SK-N-SH (cell line): ENCODE measurements around the gene BUD31. TPM values are rescaled to one million over a fixed set of nuclear protein-coding genes. Genes with fewer than 3 reads are reported as not detected.
A peak's percentile ranks its signal among the peaks of the same experiment; 100 is the strongest.

Experiments
- CTCF ChIA-PET: fragments of 300-600, 350-600 bp; formaldehyde crosslinking; extraction: SDS; loops from one replicate; lab custom pipeline; 2021; lab: Yijun Ruan, JAX
- POLR2A ChIA-PET: fragments of 350-600 bp; sonication (Branson Sonifier 250); formaldehyde crosslinking; extraction: SDS; loops from one replicate; lab custom pipeline; 2020; ENCODE audit warnings: antibody characterized with exemption, inconsistent platforms; lab: Yijun Ruan, JAX
- DNase-seq: peaks from one replicate; pipeline ENCODE4 v3.0.0; 2012
- H2AFZ ChIP-seq: fragments of 200-600 bp; sonication (generic); 2 replicates; pipeline ENCODE4 v1.8.1; 2016; ENCODE audit warnings: antibody characterized with exemption, mild to moderate bottlenecking, low read depth
- H3F3A ChIP-seq: fragments of 200-600 bp; sonication (generic); replicated peaks from 2 replicates; pipeline ENCODE3; 2016; ENCODE audit warnings: antibody characterized with exemption, mild to moderate bottlenecking; ENCODE audit not compliant: insufficient read depth
- H3K27ac ChIP-seq, 2 experiments: fragments of 200-500 bp in 1 of 2; fragments of 200-600 bp in 1 of 2; sonication (Bioruptor generic) in 1 of 2; sonication (generic), shearing (Covaris generic) in 1 of 2; 2 replicates each; pipeline versions ENCODE4 v1.5.1 to v1.6.1; 2014 to 2016; ENCODE audit warnings: low read depth in 2 of 2, inconsistent platforms in 1 of 2, low read length in 1 of 2, mild to moderate bottlenecking in 1 of 2, mixed read lengths in 1 of 2
- H3K27me3 ChIP-seq: fragments of 200-600 bp; sonication (generic), shearing (Covaris generic); 2 replicates; pipeline ENCODE4 v1.6.1; 2016; ENCODE audit warnings: mixed run types; ENCODE audit not compliant: insufficient read depth
- H3K36me3 ChIP-seq, 2 experiments: fragments of 200-500 bp in 1 of 2; fragments of 200-600 bp in 1 of 2; sonication (Bioruptor generic) in 1 of 2; sonication (generic) in 1 of 2; replicated peaks in 1 of 2; 2 replicates each; pipeline versions ENCODE3 to v1.5.1; 2014 to 2016; ENCODE audit warnings: low read length in 1 of 2, mild to moderate bottlenecking in 1 of 2; ENCODE audit not compliant: insufficient read depth in 2 of 2, control insufficient read depth in 1 of 2
- H3K4me1 ChIP-seq, 2 experiments: fragments of 200-500 bp in 1 of 2; fragments of 200-600 bp in 1 of 2; sonication (Bioruptor generic) in 1 of 2; sonication (generic), shearing (Covaris generic) in 1 of 2; 2 replicates each; pipeline versions ENCODE4 v1.5.1 to v1.6.1; 2014 to 2016; ENCODE audit warnings: low read depth in 1 of 2, low read length in 1 of 2, mixed run types in 1 of 2; ENCODE audit not compliant: insufficient read depth in 2 of 2, control insufficient read depth in 1 of 2
- H3K4me2 ChIP-seq: fragments of 200-600 bp; sonication (generic), shearing (Covaris generic); 2 replicates; pipeline ENCODE4 v1.6.1; 2017; ENCODE audit warnings: mixed run types
- H3K4me3 ChIP-seq, 2 experiments: fragments of 200-500 bp in 1 of 2; fragments of 200-600 bp in 1 of 2; sonication (Bioruptor generic) in 1 of 2; sonication (generic), shearing (Covaris generic) in 1 of 2; 2 replicates each; pipeline versions ENCODE4 v1.5.1 to v1.8.1; 2014 to 2016; ENCODE audit warnings: low read depth in 2 of 2, inconsistent platforms in 1 of 2, low read length in 1 of 2, mild to moderate bottlenecking in 1 of 2, mixed read lengths in 1 of 2, moderate library complexity in 1 of 2
- H3K79me2 ChIP-seq: fragments of 200-600 bp; sonication (generic); 2 replicates; pipeline ENCODE4 v1.8.1; 2017; ENCODE audit warnings: mild to moderate bottlenecking; ENCODE audit not compliant: insufficient read depth
- H3K9ac ChIP-seq: fragments of 200-600 bp; sonication (generic); 2 replicates; pipeline ENCODE4 v1.6.1; 2017; ENCODE audit warnings: mixed run types
- H3K9me2 ChIP-seq: fragments of 200-600 bp; sonication (generic); 2 replicates; pipeline ENCODE4 v1.6.1; 2017; ENCODE audit warnings: mixed run types
- H3K9me3 ChIP-seq: fragments of 200-600 bp; sonication (generic); 2 replicates; pipeline ENCODE4 v1.6.1; 2017; ENCODE audit warnings: mixed run types, mild to moderate bottlenecking, moderate library complexity
- H4K20me1 ChIP-seq: fragments of 200-600 bp; sonication (generic); 2 replicates; pipeline ENCODE4 v1.6.1; 2017; ENCODE audit warnings: mild to moderate bottlenecking, mixed run types; ENCODE audit not compliant: insufficient read depth
- ELF1 ChIP-seq: IDR thresholded peaks from 2 replicates; pipeline ENCODE4 v1.4.0; 2012
- FOSL2 ChIP-seq: IDR thresholded peaks from 2 replicates; pipeline ENCODE4 v1.4.0; 2012; ENCODE audit warnings: low read depth, mild to moderate bottlenecking, moderate library complexity, borderline replicate concordance
- FOXJ3 ChIP-seq: sonication (generic); formaldehyde crosslinking; IDR thresholded peaks from 2 replicates; pipeline ENCODE4 v1.5.1; 2020; ENCODE audit warnings: mild to moderate bottlenecking, missing genetic modification reagents
- FOXM1 ChIP-seq: IDR thresholded peaks from 2 replicates; pipeline ENCODE4 v1.4.0; 2012; ENCODE audit warnings: low read depth, mild to moderate bottlenecking
- GATA2 ChIP-seq: sonication (generic); formaldehyde crosslinking; IDR thresholded peaks from 2 replicates; pipeline ENCODE4 v1.5.0; 2020; ENCODE audit warnings: mild to moderate bottlenecking, missing genetic modification reagents
- IRF3 ChIP-seq: fragments of 150-350 bp; IDR thresholded peaks from 2 replicates; pipeline ENCODE4 v1.6.1; 2016; ENCODE audit warnings: mild to moderate bottlenecking, low read depth, low read length
- MEF2A ChIP-seq: IDR thresholded peaks from 2 replicates; pipeline ENCODE4 v1.4.0; 2012; ENCODE audit warnings: low read depth, borderline replicate concordance
- NRF1 ChIP-seq: IDR thresholded peaks from 2 replicates; pipeline ENCODE4 v1.6.1; 2012; ENCODE audit warnings: low read depth, mild to moderate bottlenecking, low read length
- PBX3 ChIP-seq: IDR thresholded peaks from 2 replicates; pipeline ENCODE4; 2012
- POLR2AphosphoS5 ChIP-seq: IDR thresholded peaks from 2 replicates; pipeline ENCODE4 v1.6.1; 2012; ENCODE audit warnings: low read depth, low read length
- RAD21 ChIP-seq: IDR thresholded peaks from 2 replicates; pipeline ENCODE4 v1.6.1; 2012; ENCODE audit warnings: mild to moderate bottlenecking, low read length
- RCOR1 ChIP-seq: fragments of 150-350 bp; IDR thresholded peaks from 2 replicates; pipeline ENCODE4 v1.6.1; 2017; ENCODE audit warnings: antibody characterized with exemption, low read length
- REST ChIP-seq: IDR thresholded peaks from 2 replicates; pipeline ENCODE4 v1.6.1; 2012; ENCODE audit warnings: mild to moderate bottlenecking, low read depth, low read length, moderate library complexity
- SIN3A ChIP-seq: IDR thresholded peaks from 2 replicates; pipeline ENCODE4 v1.6.1; 2012; ENCODE audit warnings: low read depth, mild to moderate bottlenecking, low read length, moderate library complexity, borderline replicate concordance
- SMC3 ChIP-seq: IDR thresholded peaks from 2 replicates; pipeline ENCODE4 v1.6.1; 2012; ENCODE audit warnings: low read depth, low read length, improper control_type of control experiment
- TAF1 ChIP-seq: IDR thresholded peaks from 2 replicates; pipeline ENCODE4 v1.6.1; 2012; ENCODE audit warnings: low read depth, mild to moderate bottlenecking, low read length, moderate library complexity, borderline replicate concordance
- ZBTB33 ChIP-seq: IDR thresholded peaks from 2 replicates; pipeline ENCODE4 v1.4.0; 2012; ENCODE audit warnings: low read depth, borderline replicate concordance
- WGBS: methylation state at CpG from one replicate; pipeline ENCODE4 v1.1.6; 2017; ENCODE audit warnings: low lambda C conversion rate; 5-methylcytosine and 5-hydroxymethylcytosine counted together
- polyA plus RNA-seq, 3 experiments: library from polyadenylated mRNA; depleted of rRNA; stranded (reverse); fragments of >200 nt; gene quantifications; 2 replicates each; pipeline ENCODE4 v1.2.3, GENCODE V29; 2012

BUD31 gene
- polyA plus RNA-seq, 1 of the 3 experiments (the other 2 are of a cell fraction), result 162 TPM

- DNase-seq, result no peak
- peaks cover 97% of the 10 kb centered on the region for H3K79me2 ChIP-seq
- peaks cover 12% of the 10 kb centered on the region for H3F3A ChIP-seq
- H3K27me3 ChIP-seq, result no peaks in the 10 kb centered on the region
- H3K9me3 ChIP-seq, result no peaks in the 10 kb centered on the region
- H3K9me2 ChIP-seq, result no peaks in the 10 kb centered on the region
- TF ChIP-seq RAD21 (peak; percentile 4; the same call in 1 of the 2 replicates), PBX3 (no peak), REST (no peak)
- peak overlapping the region; percentile 91 for H3K4me2 ChIP-seq
- CTCF ChIA-PET, result interaction anchor here (0.6 to 3.5 kb wide), 10 partner anchors 7 to 573 kb away, joined by 3 to 16 read pairs (median 4); no protein-coding TSS in a partner anchor
- peak overlapping the region; percentile 85 to 97 for H3K4me3 ChIP-seq
- no peak overlapping the region for H2AFZ ChIP-seq
- POLR2A ChIA-PET, result interaction anchor here (0.9 to 5.2 kb wide), 2 partner anchors 10 to 31 kb away, joined by 3 to 102 read pairs; no protein-coding TSS in a partner anchor
- 83% methylated on average over 1 of the region's 1 CpG for WGBS
- peaks cover 60% of the 10 kb centered on the region for H4K20me1 ChIP-seq
- peak overlapping the region in 1 of 2 experiments; percentile 98; a peak in 2 of 4 replicates for H3K27ac ChIP-seq
- peak overlapping the region; percentile 96 for H3K9ac ChIP-seq
- peaks cover 15 to 28% of the 10 kb centered on the region in 2 experiments for H3K4me1 ChIP-seq
- H3K36me3 ChIP-seq, result peaks cover 38 to 49% of the 10 kb centered on the region in 2 experiments
Observed at GRCh38 chr7:99406557-99406956, 2.2 kb upstream of the BUD31 start.

GRCh38 chr7:99407872-99408378 is 844 bp upstream of the BUD31 start:
- H3K4me3 ChIP-seq, result peak overlapping the region; percentile 85 to 97
- peaks cover 58% of the 10 kb centered on the region for H4K20me1 ChIP-seq
- peaks cover 100% of the 10 kb centered on the region for H3K79me2 ChIP-seq
- ChIA-PET POLR2A (interaction anchor here (0.6 to 5.2 kb wide), 15 partner anchors 11 to 1020 kb away, joined by 3 to 102 read pairs (median 4); partner anchors contain the start of genes AP4M1, CPSF4, FAM200A and PTCD1), CTCF (interaction anchor here (0.7 to 3.5 kb wide), 8 partner anchors 8 to 66 kb away, joined by 3 to 16 read pairs (median 4); no protein-coding TSS in a partner anchor)
- H3K27ac ChIP-seq, result peak overlapping the region; percentile 98 to 99
- no peaks in the 10 kb centered on the region for H3K9me3 ChIP-seq
- peaks cover 43 to 49% of the 10 kb centered on the region in 2 experiments for H3K36me3 ChIP-seq
- no peaks in the 10 kb centered on the region for H3K9me2 ChIP-seq
- H3K9ac ChIP-seq, result peak overlapping the region; percentile 96
- H3K4me2 ChIP-seq, result peak overlapping the region; percentile 91
- no peaks in the 10 kb centered on the region for H3K27me3 ChIP-seq
- H2AFZ ChIP-seq, result no peak overlapping the region
- peak; percentile 66 for DNase-seq
- peaks cover 12% of the 10 kb centered on the region for H3F3A ChIP-seq
- WGBS, result 0% methylated on average over 14 of the region's 28 CpGs
- peaks cover 15 to 28% of the 10 kb centered on the region in 2 experiments for H3K4me1 ChIP-seq
- TF ChIP-seq ZBTB33, result 0 out of 2 replicates have a peak, but pooled peaks have one; percentile 8
- peak; percentile 50; the same call in 1 of the 2 replicates for TF ChIP-seq SIN3A
- no peak for TF ChIP-seq GATA2 (CRISPR knock-in tag)
- TF ChIP-seq POLR2AphosphoS5, result no peak; the same call in 1 of the 2 replicates
- TF ChIP-seq TAF1, result 0 out of 2 replicates have a peak, but pooled peaks have one; percentile 43
- TF ChIP-seq RCOR1, result no peak
- no peak for TF ChIP-seq FOXJ3 (CRISPR knock-in tag)
- no peak for TF ChIP-seq PBX3
- no peak for TF ChIP-seq MEF2A
- no peak for TF ChIP-seq ELF1
- TF ChIP-seq IRF3, result no peak
- TF ChIP-seq FOSL2, result peak; percentile 50; the same call in 1 of the 2 replicates
- no peak for TF ChIP-seq NRF1
- no peak for TF ChIP-seq FOXM1
- no peak for TF ChIP-seq SMC3
